HepG2 (cell line): ENCODE measurements around the gene CCDC57. TPM values are rescaled to one million over a fixed set of nuclear protein-coding genes. Genes with fewer than 3 reads are reported as not detected.
A peak's percentile ranks its signal among the peaks of the same experiment; 100 is the strongest.

Experiments used
- ATAC-seq: fragments of 200-7000 bp; cut with Tn5 transposase; 3 replicates; pipeline ENCODE4 v1.9.1; 2020; ENCODE audit warnings: mild to moderate bottlenecking, moderate library complexity
- BruUV-seq: library from RNA; stranded (reverse); fragments of 400-500 nt; replicated peaks from 2 replicates; lab custom pipeline; 2021; lab: Mats Ljungman, UMichigan
- CTCF ChIA-PET: fragments of 300-600 bp; formaldehyde crosslinking; extraction: SDS; loops from one replicate; lab custom pipeline; 2021; ENCODE audit warnings: low total read pairs, inconsistent platforms, low intra/inter-chr PET ratio; lab: Yijun Ruan, JAX
- POLR2A ChIA-PET: fragments of 350-600 bp; sonication (Branson Sonifier 250); formaldehyde crosslinking; loops from one replicate; lab custom pipeline; 2020; ENCODE audit warnings: antibody characterized with exemption, inconsistent platforms; lab: Yijun Ruan, JAX
- DNase-seq: peaks from one replicate; pipeline ENCODE4 v3.0.0-alpha.2; 2015; ENCODE audit warnings: low spot score
- FAIRE-seq: peaks from 3 replicates; lab custom pipeline; 2011; peaks lifted over from hg19 to GRCh38; lab: Jason Lieb, UNC
- H2AFZ ChIP-seq: one replicate; pipeline ENCODE4 v1.6.1; 2011; ENCODE audit warnings: low read length, inconsistent platforms
- H3K27ac ChIP-seq: fragments of 300-600 bp; 3 replicates; pipeline ENCODE4 v1.8.0; 2011; ENCODE audit warnings: mixed run types, mild to moderate bottlenecking, mixed read lengths, low read length, inconsistent platforms; ENCODE audit not compliant: insufficient read depth; ENCODE audit errors: extremely low read length
- H3K27me3 ChIP-seq, 2 experiments: fragments of 200-600 bp in 1 of 2; 2 replicates in 1 of 2; 3 replicates in 1 of 2; pipeline versions ENCODE4 v1.6.0 to v1.8.0; 2011; ENCODE audit warnings: low read length in 2 of 2, mild to moderate bottlenecking in 2 of 2, moderate library complexity in 2 of 2, inconsistent platforms in 1 of 2; ENCODE audit not compliant: insufficient read depth in 2 of 2, control insufficient read depth in 1 of 2
- H3K36me3 ChIP-seq, 2 experiments: fragments of 200-600 bp in 1 of 2; replicated peaks in 1 of 2; 2 replicates in 1 of 2; 3 replicates in 1 of 2; pipeline versions ENCODE4 v1.5.1 to v1.8.0; 2011; ENCODE audit warnings: low read length in 2 of 2, inconsistent platforms in 1 of 2; ENCODE audit not compliant: insufficient read depth in 2 of 2, control insufficient read depth in 1 of 2
- H3K4me1 ChIP-seq: 2 replicates; pipeline ENCODE4 v1.5.1; 2012; ENCODE audit warnings: low read length, inconsistent platforms; ENCODE audit not compliant: insufficient read depth
- H3K4me2 ChIP-seq: 2 replicates; pipeline ENCODE4 v1.6.0; 2011; ENCODE audit warnings: low read depth, low read length, inconsistent platforms
- H3K4me3 ChIP-seq, 3 experiments: fragments of 200-600 bp in 1 of 3; sonication (generic), shearing (Covaris generic) in 1 of 3; replicated peaks in 1 of 3; 2 replicates each; pipeline ENCODE4 v1.5.1; 2011 to 2016; ENCODE audit warnings: low read length in 3 of 3, inconsistent platforms in 2 of 3, low read depth in 2 of 3, mild to moderate bottlenecking in 2 of 3, control low read depth in 1 of 3, mixed read lengths in 1 of 3; ENCODE audit not compliant: insufficient read depth in 1 of 3
- H3K79me2 ChIP-seq: one replicate; pipeline ENCODE4 v1.6.1; 2011; ENCODE audit warnings: low read length, inconsistent platforms; ENCODE audit not compliant: insufficient read depth
- H3K9ac ChIP-seq: 2 replicates; pipeline ENCODE4 v1.6.0; 2011; ENCODE audit warnings: mild to moderate bottlenecking, low read depth, low read length, inconsistent platforms; ENCODE audit not compliant: insufficient read depth
- H3K9me3 ChIP-seq: 2 replicates; pipeline ENCODE4 v1.5.1; 2012; ENCODE audit warnings: mild to moderate bottlenecking, low read length
- H4K20me1 ChIP-seq: 2 replicates; pipeline ENCODE4 v1.6.0; 2011; ENCODE audit warnings: inconsistent platforms, mild to moderate bottlenecking, low read length, moderate library complexity; ENCODE audit not compliant: insufficient read depth
- AGO1 ChIP-seq: fragments of 200-400 bp; formaldehyde crosslinking; IDR thresholded peaks from 2 replicates; pipeline ENCODE4 v1.6.1; 2017; ENCODE audit warnings: mild to moderate bottlenecking, low read depth, low read length, moderate library complexity; ENCODE audit not compliant: poor library complexity, severe bottlenecking
- AGO2 ChIP-seq: fragments of 200-400 bp; formaldehyde crosslinking; optimal IDR thresholded peaks from 2 replicates; pipeline ENCODE3; 2017; ENCODE audit warnings: mild to moderate bottlenecking, low read depth, low read length, moderate library complexity
- GATAD1 ChIP-seq: IDR thresholded peaks from 2 replicates; pipeline ENCODE4 v1.6.1; 2016; ENCODE audit warnings: missing genetic modification reagents, missing compliant biosample characterization
- NFKB2 ChIP-seq: sonication (generic); formaldehyde crosslinking; IDR thresholded peaks from 2 replicates; pipeline ENCODE4 v1.4.0; 2020; ENCODE audit warnings: missing genetic modification reagents, borderline replicate concordance
- RAD21 ChIP-seq: fragments of 450-650 bp; formaldehyde crosslinking; IDR thresholded peaks from 2 replicates; pipeline ENCODE4 v1.5.0; 2020; ENCODE audit warnings: mild to moderate bottlenecking
- SAFB2 ChIP-seq: sonication (generic); formaldehyde crosslinking; IDR thresholded peaks from 2 replicates; pipeline ENCODE4 v1.5.1; 2020; ENCODE audit warnings: missing genetic modification reagents, low read depth, mild to moderate bottlenecking, borderline replicate concordance
- TBX2 ChIP-seq: sonication (generic); formaldehyde crosslinking; IDR thresholded peaks from 2 replicates; pipeline ENCODE4 v1.5.0; 2020; ENCODE audit warnings: missing genetic modification reagents, mild to moderate bottlenecking, borderline replicate concordance
- ZNF224 ChIP-seq: sonication (generic); formaldehyde crosslinking; IDR thresholded peaks from 2 replicates; pipeline ENCODE4 v1.5.0; 2020; ENCODE audit warnings: mild to moderate bottlenecking, missing genetic modification reagents
- ZNF530 ChIP-seq: sonication (generic); formaldehyde crosslinking; IDR thresholded peaks from 2 replicates; pipeline ENCODE4 v1.5.0; 2020; ENCODE audit warnings: low read depth, mild to moderate bottlenecking, missing genetic modification reagents
- ZNF569 ChIP-seq: sonication (generic); formaldehyde crosslinking; IDR thresholded peaks from 2 replicates; pipeline ENCODE4 v1.5.0; 2020; ENCODE audit warnings: mild to moderate bottlenecking, missing genetic modification reagents, moderate library complexity, borderline replicate concordance
- ZNF619 ChIP-seq: sonication (generic); formaldehyde crosslinking; IDR thresholded peaks from 2 replicates; pipeline ENCODE4 v1.4.0; 2020; ENCODE audit warnings: mild to moderate bottlenecking, missing genetic modification reagents
- ZNF713 ChIP-seq: sonication (generic); formaldehyde crosslinking; IDR thresholded peaks from 2 replicates; pipeline ENCODE4 v1.4.0; 2020; ENCODE audit warnings: mild to moderate bottlenecking, missing genetic modification reagents
- ZNF773 ChIP-seq: sonication (generic); formaldehyde crosslinking; IDR thresholded peaks from 2 replicates; pipeline ENCODE4 v1.4.0; 2020; ENCODE audit warnings: missing genetic modification reagents, borderline replicate concordance
- WGBS: methylation state at CpG from one replicate; pipeline ENCODE4 v1.1.6; 2017; ENCODE audit warnings: low lambda C conversion rate; 5-methylcytosine and 5-hydroxymethylcytosine counted together
- in situ Hi-C: cut with HindIII; loops from 2 replicates; pipeline ENCODE4 v1.10.0; 2017; ENCODE audit warnings: low pct_unique_long_range_greater_than_20kb; ENCODE audit not compliant: extremely low pct_ligation_motif_present
- intact Hi-C: fragments of 100-400 bp; cut with micrococcal nuclease; formaldehyde crosslinking; loops from one replicate; pipeline ENCODE4 v1.10.0; 2022; ENCODE audit not compliant: unreplicated experiment
- polyA plus RNA-seq, 8 experiments: library from polyadenylated mRNA; depleted of rRNA in 3 of 8; stranded (reverse) in 7 of 8; unstranded in 1 of 8; fragments of >200 nt; fragmentation: Illumina TruSeq in 4 of 8; extraction: Trizol in 4 of 8; gene quantifications; 2 replicates each; pipeline versions ENCODE4 v1.2.1 to v1.2.3, GENCODE V29; 2011 to 2016; ENCODE audit warnings: low read depth in 4 of 8, missing spikeins in 1 of 8, mixed read lengths in 1 of 8; ENCODE audit not compliant: insufficient read depth in 1 of 8
- total RNA-seq, 5 experiments: library from RNA; depleted of rRNA; stranded (reverse); fragments of >200 nt; fragmentation: Illumina TruSeq; extraction: Trizol; gene quantifications; 2 replicates each; pipeline ENCODE4 v1.2.3, GENCODE V29; 2016; ENCODE audit warnings: low read depth in 1 of 5
- TF ChIP-seq, protein P1 (sequence below): sonication (generic); formaldehyde crosslinking; IDR thresholded peaks from 2 replicates; pipeline ENCODE4 v1.5.0; 2020; ENCODE audit warnings: mild to moderate bottlenecking, missing genetic modification reagents, borderline replicate concordance
- TF ChIP-seq, protein P2 (sequence below): sonication (generic); formaldehyde crosslinking; IDR thresholded peaks from 2 replicates; pipeline ENCODE4 v1.4.0; 2020; ENCODE audit warnings: mild to moderate bottlenecking, missing genetic modification reagents
- TF ChIP-seq, protein P3 (sequence below): sonication (generic); formaldehyde crosslinking; IDR thresholded peaks from 2 replicates; pipeline ENCODE4 v1.5.0; 2020; ENCODE audit warnings: mild to moderate bottlenecking, missing genetic modification reagents, moderate library complexity

The CCDC57 gene
- total and polyA plus RNA-seq, 2 of the 13 experiments (the other 11 are each of a cell fraction or from before 2014, with no cell fraction given) = 59.3 to 59.9 TPM

DNA sequence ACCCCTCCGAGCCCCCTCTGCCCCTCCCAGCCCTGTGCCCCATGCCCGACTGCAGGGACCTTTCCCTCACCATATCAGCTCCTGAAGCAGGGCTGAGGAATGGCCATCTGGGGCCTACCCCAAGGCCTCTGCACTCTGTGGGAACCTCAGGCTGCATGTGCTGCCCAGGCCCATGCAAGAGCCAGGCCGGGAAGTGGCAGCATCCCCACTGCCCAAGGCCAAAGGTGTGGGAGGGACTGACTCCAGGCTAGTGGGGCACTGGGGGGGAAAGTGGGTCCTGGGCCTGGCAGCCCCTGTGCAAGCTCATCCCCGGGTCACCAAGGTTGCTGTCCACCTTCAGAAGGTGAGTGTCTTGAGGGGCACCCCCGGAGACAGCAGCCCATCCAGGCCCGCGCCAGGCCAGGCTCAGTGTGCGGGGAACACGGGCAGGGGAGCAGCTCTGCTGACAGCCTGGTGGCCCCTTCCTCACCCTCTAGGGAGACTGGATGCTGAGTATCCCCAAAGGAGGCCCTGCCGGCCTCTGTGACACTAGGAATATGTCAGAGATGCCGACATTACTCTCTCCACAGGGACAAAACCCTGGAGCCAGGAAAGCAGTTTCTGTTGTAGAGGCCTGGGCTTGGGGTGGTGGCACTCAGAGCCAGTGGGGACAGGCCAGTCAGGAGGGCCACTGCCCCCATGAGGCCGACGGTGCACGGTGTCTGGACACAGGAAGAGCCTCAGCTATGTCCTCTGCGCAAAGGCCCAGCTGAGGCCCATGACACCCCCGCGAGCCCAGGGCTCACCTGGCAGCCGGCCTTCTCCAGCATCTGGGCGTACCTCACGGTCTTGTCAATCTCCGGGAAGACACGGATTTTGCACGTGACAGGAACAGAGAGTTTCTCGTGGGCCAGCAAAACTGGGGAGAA, 150.3 kb downstream of the CCDC57 start:
- Histone ChIP-seq H3K9me3 (no peaks in the 10 kb centered on the region), H2AFZ (no peak overlapping the region), H3K27ac (no peak overlapping the region), H3K9ac (no peak overlapping the region), H3K36me3 (peaks cover 35 to 54% of the 10 kb centered on the region in 2 experiments), H3K79me2 (peaks cover 20% of the 10 kb centered on the region), H3K4me2 (no peak overlapping the region), H4K20me1 (no peaks in the 10 kb centered on the region), H3K4me1 (peaks cover 41% of the 10 kb centered on the region), H3K4me3 (no peak overlapping the region), H3K27me3 (no peaks in the 10 kb centered on the region)
- in situ Hi-C loops (no loop called here), intact Hi-C loops (no loop called here)
- no peak for DNase-seq
- POLR2A ChIA-PET = no interaction called here
- no TSS peak for BruUV-seq
- FAIRE-seq = no peak
- CTCF ChIA-PET = no interaction called here
- WGBS = 97% methylated on average over 19 of the region's 24 CpGs
- ATAC-seq = peak; percentile 40
- TF ChIP-seq AGO2 = peak; percentile 82
- TF ChIP-seq RAD21 = 0 out of 2 replicates have a peak, but pooled peaks have one; percentile 43
- TF ChIP-seq TBX2 (CRISPR knock-in tag) = no peak
- TF ChIP-seq SAFB2 (CRISPR knock-in tag) = no peak
- peak; percentile 30; the same call in 1 of the 2 replicates for TF ChIP-seq NFKB2
- TF ChIP-seq ZNF713 (CRISPR knock-in tag) = no peak
- TF ChIP-seq, protein P1, sequence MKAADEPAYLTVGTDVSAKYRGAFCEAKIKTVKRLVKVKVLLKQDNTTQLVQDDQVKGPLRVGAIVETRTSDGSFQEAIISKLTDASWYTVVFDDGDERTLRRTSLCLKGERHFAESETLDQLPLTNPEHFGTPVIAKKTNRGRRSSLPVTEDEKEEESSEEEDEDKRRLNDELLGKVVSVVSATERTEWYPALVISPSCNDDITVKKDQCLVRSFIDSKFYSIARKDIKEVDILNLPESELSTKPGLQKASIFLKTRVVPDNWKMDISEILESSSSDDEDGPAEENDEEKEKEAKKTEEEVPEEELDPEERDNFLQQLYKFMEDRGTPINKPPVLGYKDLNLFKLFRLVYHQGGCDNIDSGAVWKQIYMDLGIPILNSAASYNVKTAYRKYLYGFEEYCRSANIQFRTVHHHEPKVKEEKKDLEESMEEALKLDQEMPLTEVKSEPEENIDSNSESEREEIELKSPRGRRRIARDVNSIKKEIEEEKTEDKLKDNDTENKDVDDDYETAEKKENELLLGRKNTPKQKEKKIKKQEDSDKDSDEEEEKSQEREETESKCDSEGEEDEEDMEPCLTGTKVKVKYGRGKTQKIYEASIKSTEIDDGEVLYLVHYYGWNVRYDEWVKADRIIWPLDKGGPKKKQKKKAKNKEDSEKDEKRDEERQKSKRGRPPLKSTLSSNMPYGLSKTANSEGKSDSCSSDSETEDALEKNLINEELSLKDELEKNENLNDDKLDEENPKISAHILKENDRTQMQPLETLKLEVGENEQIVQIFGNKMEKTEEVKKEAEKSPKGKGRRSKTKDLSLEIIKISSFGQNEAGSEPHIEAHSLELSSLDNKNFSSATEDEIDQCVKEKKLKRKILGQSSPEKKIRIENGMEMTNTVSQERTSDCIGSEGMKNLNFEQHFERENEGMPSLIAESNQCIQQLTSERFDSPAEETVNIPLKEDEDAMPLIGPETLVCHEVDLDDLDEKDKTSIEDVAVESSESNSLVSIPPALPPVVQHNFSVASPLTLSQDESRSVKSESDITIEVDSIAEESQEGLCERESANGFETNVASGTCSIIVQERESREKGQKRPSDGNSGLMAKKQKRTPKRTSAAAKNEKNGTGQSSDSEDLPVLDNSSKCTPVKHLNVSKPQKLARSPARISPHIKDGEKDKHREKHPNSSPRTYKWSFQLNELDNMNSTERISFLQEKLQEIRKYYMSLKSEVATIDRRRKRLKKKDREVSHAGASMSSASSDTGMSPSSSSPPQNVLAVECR (CRISPR knock-in tag) = peak; percentile 15
- TF ChIP-seq, protein P2, sequence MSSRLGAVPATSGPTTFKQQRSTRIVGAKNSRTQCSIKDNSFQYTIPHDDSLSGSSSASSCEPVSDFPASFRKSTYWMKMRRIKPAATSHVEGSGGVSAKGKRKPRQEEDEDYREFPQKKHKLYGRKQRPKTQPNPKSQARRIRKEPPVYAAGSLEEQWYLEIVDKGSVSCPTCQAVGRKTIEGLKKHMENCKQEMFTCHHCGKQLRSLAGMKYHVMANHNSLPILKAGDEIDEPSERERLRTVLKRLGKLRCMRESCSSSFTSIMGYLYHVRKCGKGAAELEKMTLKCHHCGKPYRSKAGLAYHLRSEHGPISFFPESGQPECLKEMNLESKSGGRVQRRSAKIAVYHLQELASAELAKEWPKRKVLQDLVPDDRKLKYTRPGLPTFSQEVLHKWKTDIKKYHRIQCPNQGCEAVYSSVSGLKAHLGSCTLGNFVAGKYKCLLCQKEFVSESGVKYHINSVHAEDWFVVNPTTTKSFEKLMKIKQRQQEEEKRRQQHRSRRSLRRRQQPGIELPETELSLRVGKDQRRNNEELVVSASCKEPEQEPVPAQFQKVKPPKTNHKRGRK = 0 out of 2 replicates have a peak, but pooled peaks have one; percentile 31
- TF ChIP-seq GATAD1 (CRISPR knock-in tag) = no peak
- TF ChIP-seq, protein P3, sequence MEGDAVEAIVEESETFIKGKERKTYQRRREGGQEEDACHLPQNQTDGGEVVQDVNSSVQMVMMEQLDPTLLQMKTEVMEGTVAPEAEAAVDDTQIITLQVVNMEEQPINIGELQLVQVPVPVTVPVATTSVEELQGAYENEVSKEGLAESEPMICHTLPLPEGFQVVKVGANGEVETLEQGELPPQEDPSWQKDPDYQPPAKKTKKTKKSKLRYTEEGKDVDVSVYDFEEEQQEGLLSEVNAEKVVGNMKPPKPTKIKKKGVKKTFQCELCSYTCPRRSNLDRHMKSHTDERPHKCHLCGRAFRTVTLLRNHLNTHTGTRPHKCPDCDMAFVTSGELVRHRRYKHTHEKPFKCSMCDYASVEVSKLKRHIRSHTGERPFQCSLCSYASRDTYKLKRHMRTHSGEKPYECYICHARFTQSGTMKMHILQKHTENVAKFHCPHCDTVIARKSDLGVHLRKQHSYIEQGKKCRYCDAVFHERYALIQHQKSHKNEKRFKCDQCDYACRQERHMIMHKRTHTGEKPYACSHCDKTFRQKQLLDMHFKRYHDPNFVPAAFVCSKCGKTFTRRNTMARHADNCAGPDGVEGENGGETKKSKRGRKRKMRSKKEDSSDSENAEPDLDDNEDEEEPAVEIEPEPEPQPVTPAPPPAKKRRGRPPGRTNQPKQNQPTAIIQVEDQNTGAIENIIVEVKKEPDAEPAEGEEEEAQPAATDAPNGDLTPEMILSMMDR (CRISPR knock-in tag) = peak; percentile 56
- TF ChIP-seq ZNF773 (CRISPR knock-in tag) = no peak
- no peak for TF ChIP-seq ZNF530 (CRISPR knock-in tag)
- TF ChIP-seq ZNF619 (CRISPR knock-in tag) = no peak
- no peak for TF ChIP-seq ZNF224 (CRISPR knock-in tag)
- peak; percentile 75 for TF ChIP-seq AGO1
- TF ChIP-seq ZNF569 = no peak
